GM21528 (cell line): ENCODE data around the gene SLC25A18.
"Not testable (repeated sequence)": the region's sequence is repeated elsewhere in the genome, so short reads cannot be mapped to it uniquely, and the experiment has no call there.

Source experiments
- ATAC-seq: cut with Tn5 transposase; IDR thresholded peaks from one replicate; pipeline ENCODE4 v1.9.1; 2021; ENCODE audit warnings: mild to moderate bottlenecking, moderate library complexity; ENCODE audit not compliant: unreplicated experiment, low FRiP score

The SLC25A18 gene

GRCh38 chr22:17562906-17563870 lies at the start of gene SLC25A18:
Gene SLC25A18 (plus strand): TSS chr22:17563498. CDS start chr22:17579945, 16,447 bp downstream.
- ATAC-seq, result no peak

- no peak for ATAC-seq
Observed at GRCh38 chr22:17513612-17514011, 49.7 kb upstream of the SLC25A18 start.

GRCh38 chr22:17514084-17514483 lies 49.2 kb upstream of the SLC25A18 start:
- no peak for ATAC-seq

GRCh38 chr22:17518406-17518805 lies 44.9 kb upstream of the SLC25A18 start:
- no peak for ATAC-seq

GRCh38 chr22:17521971-17522370 lies 41.3 kb upstream of the SLC25A18 start:
- ATAC-seq, result not testable (repeated sequence)

- ATAC-seq, result no peak
Observed at GRCh38 chr22:17523925-17524324, 39.4 kb upstream of the SLC25A18 start.

GRCh38 chr22:17536269-17536668 lies 27.0 kb upstream of the SLC25A18 start:
- ATAC-seq, result no peak

GRCh38 chr22:17537155-17537554 lies 26.1 kb upstream of the SLC25A18 start:
- ATAC-seq, result no peak

- ATAC-seq, result no peak
Observed at GRCh38 chr22:17540481-17540880, 22.8 kb upstream of the SLC25A18 start.

- ATAC-seq, result no peak
Observed at GRCh38 chr22:17541476-17541875, 21.8 kb upstream of the SLC25A18 start.

GRCh38 chr22:17542452-17542851 lies 20.8 kb upstream of the SLC25A18 start:
- no peak for ATAC-seq

GRCh38 chr22:17548010-17548755 lies 15.1 kb upstream of the SLC25A18 start:
- ATAC-seq, result no peak

- ATAC-seq, result no peak
Observed at GRCh38 chr22:17548756-17549035, 14.6 kb upstream of the SLC25A18 start.

- no peak for ATAC-seq
Observed at GRCh38 chr22:17549183-17549582, 14.1 kb upstream of the SLC25A18 start.

GRCh38 chr22:17549655-17550054 lies 13.6 kb upstream of the SLC25A18 start:
- ATAC-seq, result no peak

- no peak for ATAC-seq
Observed at GRCh38 chr22:17552737-17553136, 10.6 kb upstream of the SLC25A18 start.

GRCh38 chr22:17554814-17555213 lies 8.5 kb upstream of the SLC25A18 start:
- ATAC-seq, result no peak

- ATAC-seq, result no peak
Observed at GRCh38 chr22:17559188-17559587, 4.1 kb upstream of the SLC25A18 start.

- no peak for ATAC-seq
Observed at GRCh38 chr22:17563936-17564391, 666 bp downstream of the SLC25A18 start.

GRCh38 chr22:17566016-17566687 lies 2.9 kb downstream of the SLC25A18 start:
- not testable (repeated sequence) for ATAC-seq

- no peak for ATAC-seq
Observed at GRCh38 chr22:17566776-17567175, 3.5 kb downstream of the SLC25A18 start.
